ENCODE results near the gene MINDY2. TPM values are rescaled to one million over a fixed set of nuclear protein-coding genes. Genes with fewer than 3 reads are reported as not detected.

The MINDY2 gene
- total and polyA plus RNA-seq, 2 of the 8 experiments (the other 6 are each of a cell fraction or from before 2014, with no cell fraction given) = 3.1 to 25.7 TPM

- no peak for TF ChIP-seq CHD7 (IDR thresholded peaks at IDR 0.05; ENCODE audit: insufficient replicate concordance, low read length)
- no peak for TF ChIP-seq KDM1A (IDR thresholded peaks at IDR 0.05; ENCODE audit: borderline replicate concordance, low read length)
- TF ChIP-seq EGR1 (IDR thresholded peaks at IDR 0.05; ENCODE audit: borderline replicate concordance, low read depth, low read length) = no peak
- TF ChIP-seq TBP (IDR thresholded peaks at IDR 0.05; ENCODE audit: low read depth, low read length) = no peak
- no peak for TF ChIP-seq SP1 (IDR thresholded peaks at IDR 0.05; ENCODE audit: low read depth, low read length)
- TF ChIP-seq JUN (IDR thresholded peaks at IDR 0.05; ENCODE audit: low read depth, low read length) = no peak
- no peak for TF ChIP-seq KDM5A (IDR thresholded peaks at IDR 0.05; ENCODE audit: low read length)
- no peak for TF ChIP-seq NANOG (IDR thresholded peaks at IDR 0.05; ENCODE audit: insufficient read depth, low read depth, low read length, poor library complexity, severe bottlenecking)
- TF ChIP-seq USF2 (IDR thresholded peaks at IDR 0.05; ENCODE audit: low read length) = no peak
Measured at GRCh38 chr15:58830556-58830955, 59.5 kb downstream of the MINDY2 start (continued).

Data from H1 (cell line).